ENCODE data around the gene ATP6V1F.

- no peak for TF ChIP-seq CTCF (IDR thresholded peaks at IDR 0.05 in 2 of 3, conservative IDR thresholded peaks at IDR 0.05 in 1 of 3; ENCODE audit: borderline replicate concordance in 1 of 3, insufficient read depth in 1 of 3, low read depth in 2 of 3, low read length in 2 of 3)
- TF ChIP-seq POLR2AphosphoS5 (IDR thresholded peaks at IDR 0.05; ENCODE audit: low read depth, low read length): no peak
- TF ChIP-seq MAX (IDR thresholded peaks at IDR 0.05): no peak
- TF ChIP-seq CBX3 (IDR thresholded peaks at IDR 0.05; ENCODE audit: low read depth): no peak
- TF ChIP-seq, protein P1, sequence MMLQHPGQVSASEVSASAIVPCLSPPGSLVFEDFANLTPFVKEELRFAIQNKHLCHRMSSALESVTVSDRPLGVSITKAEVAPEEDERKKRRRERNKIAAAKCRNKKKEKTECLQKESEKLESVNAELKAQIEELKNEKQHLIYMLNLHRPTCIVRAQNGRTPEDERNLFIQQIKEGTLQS (IDR thresholded peaks at IDR 0.05): no peak
Observed at GRCh38 chr7:128876586-128876977, 13.9 kb downstream of the ATP6V1F start.
